Esophagus muscularis mucosa (tissue), 4 donors: Measurements from ENCODE around the gene ARF1. TPM values are rescaled to one million over a fixed set of nuclear protein-coding genes. Genes with fewer than 3 reads are reported as not detected.

Experiments used
- DNase-seq: peaks from one replicate; pipeline ENCODE4 v3.0.0-alpha.2; 2017; ENCODE audit errors: extremely low spot score
- H3K27ac ChIP-seq, 4 donors: fragments of 200-600 bp; sonication (generic); replicated peaks in 1 of 4; 1 replicate in 3 of 4; 2 replicates in 1 of 4; pipeline ENCODE4 v1.5.1; 2016 to 2019; ENCODE audit warnings: mild to moderate bottlenecking in 1 of 4
- H3K27me3 ChIP-seq, 4 donors: fragments of 200-600 bp; sonication (generic); one replicate each; pipeline versions ENCODE4 v1.5.1 to v1.6.0; 2016 to 2019
- H3K36me3 ChIP-seq, 4 donors: fragments of 200-600 bp; sonication (generic); one replicate each; pipeline ENCODE4 v1.5.1; 2016 to 2019
- H3K4me1 ChIP-seq, 4 donors: fragments of 200-600 bp; sonication (generic); one replicate each; pipeline ENCODE4 v1.5.1; 2016 to 2019
- H3K4me3 ChIP-seq, 4 donors: fragments of 200-600 bp; sonication (generic); 1 replicate in 2 of 4; 2 replicates in 2 of 4; pipeline ENCODE4 v1.5.1; 2016 to 2019; ENCODE audit warnings: mild to moderate bottlenecking in 4 of 4, moderate library complexity in 1 of 4
- H3K9me3 ChIP-seq, 4 donors: fragments of 200-600 bp; sonication (generic); 1 replicate in 3 of 4; 2 replicates in 1 of 4; pipeline ENCODE4 v1.5.1; 2016 to 2019
- CTCF ChIP-seq, 3 experiments: fragments of 200-600 bp in 2 of 3; fragments of 450-650 bp in 1 of 3; sonication (generic) in 2 of 3; IDR thresholded peaks; one replicate each; pipeline ENCODE4 v1.5.1; 2017 to 2019; ENCODE audit warnings: antibody characterized with exemption in 3 of 3, mild to moderate bottlenecking in 2 of 3, moderate library complexity in 1 of 3
- EP300 ChIP-seq: sonication (generic); formaldehyde crosslinking; IDR thresholded peaks from one replicate; pipeline ENCODE4 v1.6.1; 2017; ENCODE audit warnings: antibody characterized with exemption
- POLR2A ChIP-seq: fragments of 450-650 bp; IDR thresholded peaks from one replicate; pipeline ENCODE4 v1.6.1; 2017; ENCODE audit warnings: antibody characterized with exemption, moderate library complexity, mild to moderate bottlenecking, low read depth
- POLR2AphosphoS5 ChIP-seq, 2 donors: sonication (generic); formaldehyde crosslinking; IDR thresholded peaks; one replicate each; pipeline ENCODE4 v1.6.1; 2017; ENCODE audit warnings: antibody characterized with exemption in 2 of 2
- WGBS: methylation state at CpG from one replicate; pipeline ENCODE4 v1.1.5; 2018; 5-methylcytosine and 5-hydroxymethylcytosine counted together
- intact Hi-C: fragments of 100-400 bp; cut with DNase I; formaldehyde crosslinking; loops from one replicate; pipeline ENCODE4 v1.15.1; 2023
- total RNA-seq, 4 donors: library from RNA; depleted of rRNA; stranded (reverse); fragments of >200 nt; gene quantifications; one replicate each; pipeline versions ENCODE4 v1.1.0 to v1.2.1, GENCODE V29; 2016

Gene ARF1
- total RNA-seq, 4 donors from 2014 or later, result 238 to 392 (median 346) TPM

- H3K4me3 ChIP-seq, result no peak overlapping the region
- no peak overlapping the region for H3K27ac ChIP-seq
- no peaks in the 10 kb centered on the region for H3K4me1 ChIP-seq
- TF ChIP-seq POLR2AphosphoS5 (IDR thresholded peaks at IDR 0.05), result no peak
- TF ChIP-seq POLR2A, result no peak
- 75% methylated on average over 3 of the region's 3 CpGs for WGBS
- no peaks in the 10 kb centered on the region for H3K36me3 ChIP-seq
- H3K27me3 ChIP-seq, result peaks cover 0 to 23% (median 0%) of the 10 kb centered on the region in 4 donors
- intact Hi-C loops, result no loop called here
- H3K9me3 ChIP-seq, result no peaks in the 10 kb centered on the region
- no peak for DNase-seq
Observed at GRCh38 chr1:228044961-228045360, 37.5 kb upstream of the ARF1 start.

GRCh38 chr1:228045405-228045804, 37.1 kb upstream of the ARF1 start:
- TF ChIP-seq POLR2A (no peak), POLR2AphosphoS5 (IDR thresholded peaks at IDR 0.05) (no peak), CTCF (IDR thresholded peaks at IDR 0.05) (no peak), EP300 (no peak)
- Histone ChIP-seq H3K4me1 (no peaks in the 10 kb centered on the region), H3K4me3 (no peak overlapping the region), H3K27ac (no peak overlapping the region), H3K9me3 (no peaks in the 10 kb centered on the region), H3K27me3 (peaks cover 0 to 21% (median 0%) of the 10 kb centered on the region in 4 donors), H3K36me3 (no peaks in the 10 kb centered on the region)
- 85% methylated on average over 7 of the region's 7 CpGs for WGBS
- DNase-seq, result no peak
- intact Hi-C loops, result no loop called here

- Histone ChIP-seq H3K4me1 (no peaks in the 10 kb centered on the region), H3K27ac (no peak overlapping the region), H3K27me3 (peaks cover 0 to 26% (median 0%) of the 10 kb centered on the region in 4 donors), H3K9me3 (no peaks in the 10 kb centered on the region), H3K4me3 (no peak overlapping the region), H3K36me3 (no peaks in the 10 kb centered on the region)
- WGBS, result 81% methylated on average over 9 of the region's 9 CpGs
- intact Hi-C loops, result no loop called here
- TF ChIP-seq CTCF (IDR thresholded peaks at IDR 0.05) (no peak), POLR2AphosphoS5 (IDR thresholded peaks at IDR 0.05) (no peak), EP300 (no peak), POLR2A (no peak)
- DNase-seq, result no peak
Observed at GRCh38 chr1:228045871-228046270, 36.6 kb upstream of the ARF1 start.

GRCh38 chr1:228046421-228047182, 35.9 kb upstream of the ARF1 start:
- TF ChIP-seq EP300 (no peak), CTCF (IDR thresholded peaks at IDR 0.05) (no peak)
- 97% methylated on average over 7 of the region's 8 CpGs for WGBS
- Histone ChIP-seq H3K27me3 (peaks cover 0 to 25% (median 0%) of the 10 kb centered on the region in 4 donors), H3K4me3 (no peak overlapping the region), H3K4me1 (no peaks in the 10 kb centered on the region), H3K36me3 (no peaks in the 10 kb centered on the region), H3K9me3 (no peaks in the 10 kb centered on the region), H3K27ac (no peak overlapping the region)
- DNase-seq, result no peak
- intact Hi-C loops, result no loop called here

- DNase-seq, result no peak
- Histone ChIP-seq H3K36me3 (no peaks in the 10 kb centered on the region), H3K4me3 (no peak overlapping the region), H3K4me1 (no peaks in the 10 kb centered on the region), H3K27ac (no peak overlapping the region), H3K9me3 (no peaks in the 10 kb centered on the region), H3K27me3 (peaks cover 0 to 28% (median 0%) of the 10 kb centered on the region in 4 donors)
- 92% methylated on average over 7 of the region's 7 CpGs for WGBS
- TF ChIP-seq CTCF (IDR thresholded peaks at IDR 0.05) (no peak), EP300 (no peak), POLR2A (no peak)
- intact Hi-C loops, result no loop called here
Observed at GRCh38 chr1:228047183-228047466, 35.4 kb upstream of the ARF1 start.
